Kidney epithelial cell (primary cell): ENCODE results near the gene SMCO1. TPM values are rescaled to one million over a fixed set of nuclear protein-coding genes. Genes with fewer than 3 reads are reported as not detected.
"Not testable (repeated sequence)": the region's sequence is repeated elsewhere in the genome, so short reads cannot be mapped to it uniquely, and the experiment has no call there.

ENCODE experiments used
- DNase-seq: peaks from one replicate; pipeline ENCODE4 v3.0.0-alpha.2; 2010; ENCODE audit warnings: low read depth
- H3K27me3 ChIP-seq: 2 replicates; pipeline ENCODE4 v1.6.0; 2011; ENCODE audit warnings: low read length; ENCODE audit not compliant: control insufficient read depth, insufficient read depth
- H3K36me3 ChIP-seq: 2 replicates; pipeline ENCODE4 v1.5.1; 2011; ENCODE audit warnings: low read length; ENCODE audit not compliant: control insufficient read depth, insufficient read depth
- H3K4me3 ChIP-seq: 2 replicates; pipeline ENCODE4 v1.5.1; 2011; ENCODE audit warnings: low read depth, mild to moderate bottlenecking, control low read depth, low read length
- total RNA-seq: library from RNA; depleted of rRNA; stranded (reverse); fragments of >200 nt; gene quantifications from 2 replicates; pipeline ENCODE4 v1.2.3, GENCODE V29; 2015
- TF ChIP-seq, protein P1 (sequence below): IDR thresholded peaks from 2 replicates; pipeline ENCODE4 v1.5.1; 2011; ENCODE audit warnings: mild to moderate bottlenecking, moderate library complexity, low read length, control low read depth, inconsistent platforms; ENCODE audit not compliant: insufficient read depth, poor library complexity, severe bottlenecking

SMCO1 gene
- total RNA-seq, 1 donor from 2014 or later: not detected

- no peak for DNase-seq
- Histone ChIP-seq H3K36me3 (no peaks in the 10 kb centered on the region), H3K27me3 (no peaks in the 10 kb centered on the region), H3K4me3 (no peak overlapping the region)
- TF ChIP-seq, protein P1, sequence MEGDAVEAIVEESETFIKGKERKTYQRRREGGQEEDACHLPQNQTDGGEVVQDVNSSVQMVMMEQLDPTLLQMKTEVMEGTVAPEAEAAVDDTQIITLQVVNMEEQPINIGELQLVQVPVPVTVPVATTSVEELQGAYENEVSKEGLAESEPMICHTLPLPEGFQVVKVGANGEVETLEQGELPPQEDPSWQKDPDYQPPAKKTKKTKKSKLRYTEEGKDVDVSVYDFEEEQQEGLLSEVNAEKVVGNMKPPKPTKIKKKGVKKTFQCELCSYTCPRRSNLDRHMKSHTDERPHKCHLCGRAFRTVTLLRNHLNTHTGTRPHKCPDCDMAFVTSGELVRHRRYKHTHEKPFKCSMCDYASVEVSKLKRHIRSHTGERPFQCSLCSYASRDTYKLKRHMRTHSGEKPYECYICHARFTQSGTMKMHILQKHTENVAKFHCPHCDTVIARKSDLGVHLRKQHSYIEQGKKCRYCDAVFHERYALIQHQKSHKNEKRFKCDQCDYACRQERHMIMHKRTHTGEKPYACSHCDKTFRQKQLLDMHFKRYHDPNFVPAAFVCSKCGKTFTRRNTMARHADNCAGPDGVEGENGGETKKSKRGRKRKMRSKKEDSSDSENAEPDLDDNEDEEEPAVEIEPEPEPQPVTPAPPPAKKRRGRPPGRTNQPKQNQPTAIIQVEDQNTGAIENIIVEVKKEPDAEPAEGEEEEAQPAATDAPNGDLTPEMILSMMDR: no peak
These were observed 25.4 kb downstream of the SMCO1 start for GRCh38 chr3:196489747-196490146.

GRCh38 chr3:196486263-196486662, 28.9 kb downstream of the SMCO1 start:
- TF ChIP-seq, protein P1: peak; percentile 33
- no peak overlapping the region for H3K4me3 ChIP-seq
- no peaks in the 10 kb centered on the region for H3K36me3 ChIP-seq

DNA sequence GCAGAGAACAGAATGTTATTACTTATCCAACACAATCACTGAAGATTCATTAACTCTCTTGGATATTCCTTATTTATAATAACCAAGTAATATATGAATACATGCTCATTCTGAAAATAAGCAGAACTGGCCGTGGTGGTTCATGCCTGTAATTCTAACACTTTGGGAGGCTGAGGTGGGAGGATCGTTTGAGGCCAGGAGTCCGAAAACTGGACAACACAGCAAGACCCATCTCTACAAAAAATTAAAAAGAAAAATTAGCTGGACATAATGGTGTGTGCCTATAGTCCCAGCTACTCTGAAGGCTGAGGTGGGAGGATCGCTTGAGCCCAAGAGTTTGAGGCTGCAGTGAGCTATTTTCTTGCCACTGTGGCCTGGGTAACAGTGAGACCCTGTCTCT, 37.5 kb downstream of the SMCO1 start:
- TF ChIP-seq, protein P1: no peak
- H3K27me3 ChIP-seq: no peaks in the 10 kb centered on the region
- H3K4me3 ChIP-seq: no peak overlapping the region
- no peak for DNase-seq
- H3K36me3 ChIP-seq: no peaks in the 10 kb centered on the region

More at GRCh38 chr3:196486263-196486662, 28.9 kb downstream of the SMCO1 start:
- DNase-seq: no peak
- no peaks in the 10 kb centered on the region for H3K27me3 ChIP-seq

DNA sequence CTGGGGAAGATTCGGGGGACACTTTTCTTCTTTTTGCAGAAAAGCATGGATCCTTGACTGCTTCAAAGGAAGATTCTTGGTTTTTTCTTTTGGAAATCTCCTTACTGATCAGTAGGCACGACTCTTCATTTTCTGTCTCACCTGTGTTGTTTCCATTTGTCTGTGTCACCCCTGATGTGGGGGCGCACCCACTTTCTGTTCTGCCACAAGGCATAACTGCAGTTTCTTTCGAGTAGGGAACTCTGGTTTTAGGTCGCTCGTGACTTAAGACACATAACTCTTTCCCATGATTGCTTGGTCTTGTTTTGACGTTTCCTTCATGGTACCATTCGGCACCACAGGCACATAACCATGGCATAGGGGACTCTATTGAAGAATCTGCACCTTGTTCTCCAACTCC, 42.9 kb downstream of the SMCO1 start:
- no peaks in the 10 kb centered on the region for H3K36me3 ChIP-seq

GRCh38 chr3:196471551-196471950, 43.6 kb downstream of the SMCO1 start:
- DNase-seq: no peak

More for the DNA sequence above, 42.9 kb downstream of the SMCO1 start:
- DNase-seq: no peak
- no peaks in the 10 kb centered on the region for H3K27me3 ChIP-seq
- TF ChIP-seq, protein P1: no peak
- H3K4me3 ChIP-seq: no peak overlapping the region

GRCh38 chr3:196470182-196470581, 45.0 kb downstream of the SMCO1 start:
- not testable (repeated sequence) for H3K27me3 ChIP-seq, H3K4me3 ChIP-seq, H3K36me3 ChIP-seq, DNase-seq

More at GRCh38 chr3:196471551-196471950, 43.6 kb downstream of the SMCO1 start:
- TF ChIP-seq, protein P1: no peak
- H3K36me3 ChIP-seq: no peaks in the 10 kb centered on the region
- no peaks in the 10 kb centered on the region for H3K27me3 ChIP-seq
- H3K4me3 ChIP-seq: no peak overlapping the region
